D721Med (cell line): ENCODE measurements around the gene EXOC6B.

Source experiments
- DNase-seq: peaks from one replicate; pipeline ENCODE4 v3.0.0; 2011; ENCODE audit warnings: low spot score; ENCODE audit not compliant: insufficient read length
- FAIRE-seq: peaks from 2 replicates; lab custom pipeline; 2011; peaks lifted over from hg19 to GRCh38; lab: Jason Lieb, UNC
- CTCF ChIP-seq: IDR thresholded peaks from 2 replicates; pipeline ENCODE4 v1.5.1; 2012; ENCODE audit warnings: mild to moderate bottlenecking, control low read depth; ENCODE audit not compliant: insufficient read depth; ENCODE audit errors: missing control alignments

EXOC6B gene

GRCh38 chr2:72722492-72723070 lies 103.3 kb downstream of the EXOC6B start:
- FAIRE-seq (no peak), DNase-seq (no peak)
- no peak for TF ChIP-seq CTCF

- no peak for TF ChIP-seq CTCF
- FAIRE-seq (no peak), DNase-seq (no peak)
These were observed 106.4 kb downstream of the EXOC6B start for GRCh38 chr2:72719416-72719815.

- TF ChIP-seq CTCF: no peak
- FAIRE-seq (no peak), DNase-seq (no peak)
These were observed 107.0 kb downstream of the EXOC6B start for GRCh38 chr2:72718876-72719275.

- TF ChIP-seq CTCF: no peak
- DNase-seq: no peak
- FAIRE-seq: no peak
These were observed 109.2 kb downstream of the EXOC6B start for GRCh38 chr2:72716601-72717000.

- no peak for TF ChIP-seq CTCF
- DNase-seq (no peak), FAIRE-seq (no peak)
These were observed 112.0 kb downstream of the EXOC6B start for GRCh38 chr2:72713857-72714256.

- no peak for TF ChIP-seq CTCF
- FAIRE-seq: no peak
- no peak for DNase-seq
These were observed 112.9 kb downstream of the EXOC6B start for GRCh38 chr2:72712977-72713376.

- DNase-seq (no peak), FAIRE-seq (no peak)
- TF ChIP-seq CTCF: no peak
These were observed 113.5 kb downstream of the EXOC6B start for GRCh38 chr2:72712304-72712703.
